A172 (cell line): Measurements from ENCODE around the gene ATF1. TPM values are rescaled to one million over a fixed set of nuclear protein-coding genes. Genes with fewer than 3 reads are reported as not detected.
A peak's percentile ranks its signal among the peaks of the same experiment; 100 is the strongest.
"Not testable (repeated sequence)": the region's sequence is repeated elsewhere in the genome, so short reads cannot be mapped to it uniquely, and the experiment has no call there.

ENCODE experiments used
- DNase-seq: peaks from one replicate; pipeline ENCODE4 v3.0.0-alpha.2; 2015; ENCODE audit warnings: low spot score
- total RNA-seq: library from RNA; depleted of rRNA; stranded (reverse); fragments of >200 nt; shearing (Covaris generic); gene quantifications from 2 replicates; pipeline ENCODE4 v1.2.3, GENCODE V29; 2014

Gene ATF1
- total RNA-seq, 1 experiment from 2014 or later = 24.8 TPM

- DNase-seq = no peak
Measured at GRCh38 chr12:50799908-50800307, 36.0 kb downstream of the ATF1 start.

- DNase-seq = no peak
Measured at GRCh38 chr12:50803230-50803875, 39.5 kb downstream of the ATF1 start.

GRCh38 chr12:50806176-50806575 lies 42.3 kb downstream of the ATF1 start:
- no peak for DNase-seq

- not testable (repeated sequence) for DNase-seq
Measured at GRCh38 chr12:50809131-50809530, 45.2 kb downstream of the ATF1 start.

- DNase-seq = not testable (repeated sequence)
Measured at GRCh38 chr12:50814921-50815320, 51.0 kb downstream of the ATF1 start.

GRCh38 chr12:50820177-50820576 lies 56.3 kb downstream of the ATF1 start:
- no peak for DNase-seq

- no peak for DNase-seq
Measured at GRCh38 chr12:50822082-50822481, 58.2 kb downstream of the ATF1 start.

GRCh38 chr12:50823724-50824123 lies 59.8 kb downstream of the ATF1 start:
- not testable (repeated sequence) for DNase-seq

- no peak for DNase-seq
Measured at GRCh38 chr12:50824914-50825313, 61.0 kb downstream of the ATF1 start.

GRCh38 chr12:50825372-50825838 lies 61.5 kb downstream of the ATF1 start:
- peak; percentile 41 for DNase-seq

GRCh38 chr12:50828121-50828520 lies 64.2 kb downstream of the ATF1 start:
- DNase-seq = no peak

GRCh38 chr12:50828886-50829285 lies 65.0 kb downstream of the ATF1 start:
- DNase-seq = no peak

GRCh38 chr12:50833801-50834200 lies 69.9 kb downstream of the ATF1 start:
- DNase-seq = not testable (repeated sequence)

GRCh38 chr12:50839042-50839441 lies 75.1 kb downstream of the ATF1 start:
- no peak for DNase-seq

GRCh38 chr12:50840809-50841487 lies 77.0 kb downstream of the ATF1 start:
- no peak for DNase-seq

- no peak for DNase-seq
Measured at GRCh38 chr12:50841716-50842531, 78.0 kb downstream of the ATF1 start.

- no peak for DNase-seq
Measured at GRCh38 chr12:50842637-50843493, 79.0 kb downstream of the ATF1 start, which contains the start of gene TMPRSS12. Gene TMPRSS12 (plus strand): TSS chr12:50842926. CDS start chr12:50842965, 39 bp downstream.

- no peak for DNase-seq
Measured at GRCh38 chr12:50845021-50845647, 81.2 kb downstream of the ATF1 start.

GRCh38 chr12:50848963-50849362 lies 85.1 kb downstream of the ATF1 start:
- DNase-seq = no peak

GRCh38 chr12:50855218-50855617 lies 91.3 kb downstream of the ATF1 start:
- DNase-seq = not testable (repeated sequence)

GRCh38 chr12:50855679-50856078 lies 91.8 kb downstream of the ATF1 start:
- not testable (repeated sequence) for DNase-seq
